HG02938 (cell line): ENCODE data around the gene SEMA3A.

ENCODE experiments used
- ATAC-seq: cut with Tn5 transposase; IDR thresholded peaks from one replicate; pipeline ENCODE4 v1.9.1; 2021; ENCODE audit warnings: mild to moderate bottlenecking, moderate library complexity; ENCODE audit not compliant: unreplicated experiment

SEMA3A gene

GRCh38 chr7:83941300-83941699 is 253.3 kb downstream of the SEMA3A start:
- ATAC-seq = no peak

GRCh38 chr7:83937930-83938329 is 256.7 kb downstream of the SEMA3A start:
- no peak for ATAC-seq

DNA sequence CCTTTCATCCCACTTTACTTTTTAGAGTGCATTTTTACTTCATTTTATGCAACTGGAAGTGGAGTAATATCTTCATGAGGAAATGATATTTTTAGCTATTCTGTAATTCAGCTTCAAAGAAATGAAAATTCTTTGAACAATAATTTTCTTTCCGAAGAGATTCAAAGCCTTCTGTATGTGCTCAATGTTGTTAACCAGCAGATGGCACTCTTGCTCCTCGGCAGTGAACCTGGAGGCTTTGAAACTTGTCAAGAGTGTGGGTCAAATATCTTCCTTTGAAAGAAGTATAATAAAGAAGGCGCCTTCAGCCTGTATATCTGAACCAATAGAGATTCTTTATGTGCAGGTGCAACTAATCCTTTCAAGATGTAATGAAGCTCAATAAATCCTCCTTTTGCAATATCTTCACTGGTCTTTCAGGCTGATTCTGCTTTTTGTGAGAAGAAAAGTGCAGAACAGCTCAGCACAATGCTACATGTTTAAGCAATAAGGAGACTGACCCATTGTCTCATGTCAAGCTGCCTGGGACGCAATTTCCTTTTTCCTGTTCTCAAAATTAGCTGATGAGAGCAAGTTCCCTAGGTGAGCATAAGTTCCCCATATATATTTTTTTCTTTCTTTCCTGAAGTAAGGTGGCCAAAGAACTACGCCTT is 258.4 kb downstream of the SEMA3A start:
- peak; percentile 65 for ATAC-seq

- ATAC-seq = no peak
Observed at GRCh38 chr7:83934118-83934734, 260.4 kb downstream of the SEMA3A start.

DNA sequence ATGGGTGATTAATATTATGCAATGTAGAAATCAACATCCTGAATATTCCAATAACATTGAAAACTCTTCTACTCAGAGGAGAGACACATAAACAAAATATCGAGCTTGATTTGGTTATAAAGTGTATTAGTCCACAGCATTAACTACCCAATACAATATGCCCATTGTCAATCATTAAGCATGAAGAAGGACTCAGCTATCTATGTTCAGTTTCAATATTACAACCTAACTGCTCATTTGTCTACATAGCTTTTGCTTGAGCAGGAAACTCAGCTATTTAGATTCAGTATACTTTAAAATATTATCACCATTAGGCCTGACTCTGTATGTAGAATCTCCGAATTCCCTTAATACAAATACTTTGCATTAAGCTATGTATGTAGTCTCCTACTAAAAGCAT is 262.6 kb downstream of the SEMA3A start:
- no peak for ATAC-seq

DNA sequence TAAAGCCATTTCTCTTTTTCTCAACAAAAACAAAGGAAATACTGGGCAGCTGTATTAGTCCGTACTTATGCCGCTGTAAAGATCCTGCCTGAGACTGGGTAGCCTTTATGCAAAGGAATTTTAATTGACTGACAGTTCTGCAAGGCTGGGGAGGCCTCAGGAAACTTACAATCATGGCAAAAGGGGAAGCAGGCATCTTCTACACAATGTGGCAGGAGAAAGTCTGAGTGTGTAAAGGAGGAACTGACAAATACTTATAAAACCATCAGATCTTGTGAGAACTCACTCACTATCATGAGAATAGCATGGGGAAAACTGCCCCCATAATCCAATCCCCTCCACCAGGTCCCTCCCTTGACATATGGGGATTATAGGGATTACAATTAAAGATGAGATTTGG is 264.3 kb downstream of the SEMA3A start:
- no peak for ATAC-seq

- no peak for ATAC-seq
Observed at GRCh38 chr7:83925860-83926259, 268.7 kb downstream of the SEMA3A start.

DNA sequence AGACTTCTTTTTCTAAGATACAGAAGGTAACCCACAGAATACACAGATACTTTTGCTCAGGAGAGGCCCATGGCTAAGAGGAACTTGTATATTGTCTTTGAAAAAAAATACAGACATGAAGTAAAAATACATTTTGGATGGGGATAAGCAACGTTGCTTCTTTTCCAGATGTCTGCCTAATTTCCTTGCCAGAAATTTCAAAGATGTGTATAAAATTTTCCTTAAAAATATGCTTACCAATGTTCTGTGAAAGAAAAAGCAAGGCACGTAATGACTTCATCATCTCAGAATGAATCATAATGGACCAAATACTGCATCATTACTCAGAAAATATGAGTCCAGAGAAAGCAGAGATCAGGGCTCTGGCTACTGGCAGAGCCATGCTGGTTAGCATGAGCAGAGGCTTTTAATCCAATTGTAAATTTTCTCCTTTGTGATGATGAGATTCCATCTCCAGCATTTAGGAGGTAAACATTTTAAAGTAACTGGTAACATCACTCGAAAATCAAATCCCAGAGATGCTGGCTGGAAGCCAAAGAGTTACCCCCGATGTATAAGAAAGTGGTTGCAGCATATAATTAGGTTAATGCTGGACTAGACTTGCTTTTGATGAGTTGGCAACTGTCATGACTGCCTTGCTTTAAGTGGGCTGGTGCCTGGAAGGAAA is 272.5 kb downstream of the SEMA3A start:
- ATAC-seq = no peak

DNA sequence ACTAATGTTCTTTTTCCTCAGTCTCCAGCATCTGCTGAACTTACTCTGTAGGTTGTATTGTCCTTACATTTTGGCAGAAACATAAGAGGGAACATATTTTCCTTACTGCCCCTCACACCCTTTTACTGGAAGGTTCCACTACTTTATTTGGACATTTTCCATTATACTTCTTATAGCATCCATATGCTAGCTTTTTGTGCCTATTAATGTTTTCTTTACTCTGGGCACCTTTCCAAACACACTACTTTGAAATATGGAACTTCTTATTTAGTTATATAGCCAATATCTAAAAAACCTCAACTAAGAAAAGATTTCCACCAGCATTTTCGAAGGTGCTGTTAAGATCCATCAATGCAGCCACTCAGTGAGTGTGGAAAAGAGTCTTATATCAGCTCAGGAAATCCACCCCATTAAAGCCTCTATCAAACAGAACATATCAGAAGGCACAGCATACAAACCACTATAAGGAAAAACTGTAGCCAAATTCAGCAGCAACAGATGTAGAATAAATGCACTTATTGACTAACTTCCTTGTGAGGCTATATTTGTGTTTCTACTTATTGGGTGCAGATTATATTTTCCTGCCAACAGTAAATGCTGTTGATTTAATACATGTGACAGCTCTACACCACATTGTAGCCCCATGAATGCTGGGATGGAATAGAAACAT is 273.2 kb downstream of the SEMA3A start:
- no peak for ATAC-seq

DNA sequence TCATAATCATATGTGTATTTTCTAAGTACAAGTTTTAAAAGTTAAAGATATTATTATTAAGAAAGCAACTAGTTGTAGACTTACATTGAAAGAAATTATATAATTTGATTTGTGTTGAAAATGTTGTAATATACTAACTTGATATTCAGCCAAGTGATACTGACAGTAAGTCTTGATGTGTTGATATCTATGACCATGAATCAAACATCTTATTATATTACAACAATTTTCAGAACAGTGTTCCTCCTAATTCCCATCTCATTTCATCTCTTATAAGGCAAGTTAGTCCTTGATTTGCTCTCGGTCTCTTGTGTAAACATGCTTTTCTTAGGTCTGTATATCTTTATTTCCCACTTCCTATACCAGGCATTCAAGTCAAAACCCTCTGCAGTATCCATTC is 276.4 kb downstream of the SEMA3A start:
- no peak for ATAC-seq

- ATAC-seq = no peak
Observed at GRCh38 chr7:83913174-83913573, 281.4 kb downstream of the SEMA3A start.

- ATAC-seq = no peak
Observed at GRCh38 chr7:83908526-83908925, 286.1 kb downstream of the SEMA3A start.
